Cerebellar cortex (tissue), 1 donor: Measurements from ENCODE around the gene LARGE1.

ENCODE experiments used
- DNase-seq: peaks from one replicate; pipeline ENCODE4 v3.0.0-alpha.2; 2015; ENCODE audit warnings: low spot score

Gene LARGE1

DNA sequence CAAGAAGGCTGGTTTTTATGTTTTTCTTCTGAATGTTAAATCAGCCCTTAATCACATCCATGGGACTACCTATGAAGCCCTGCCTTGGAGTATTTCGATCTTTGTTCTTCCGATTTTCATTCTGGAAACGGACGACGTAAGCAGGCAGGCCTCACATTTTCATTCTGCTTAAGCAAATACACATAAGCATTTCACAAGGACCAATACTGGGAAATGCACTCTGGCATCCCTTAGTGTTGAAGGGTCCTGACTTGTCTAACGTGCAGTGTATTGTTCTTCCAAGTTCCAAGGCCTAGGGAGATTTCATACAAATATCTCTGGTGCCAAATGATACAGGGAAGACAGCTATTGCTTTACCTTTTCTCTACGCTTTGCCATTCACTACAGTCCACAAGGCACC, 143.8 kb downstream of the LARGE1 start:
- DNase-seq, result no peak

DNA sequence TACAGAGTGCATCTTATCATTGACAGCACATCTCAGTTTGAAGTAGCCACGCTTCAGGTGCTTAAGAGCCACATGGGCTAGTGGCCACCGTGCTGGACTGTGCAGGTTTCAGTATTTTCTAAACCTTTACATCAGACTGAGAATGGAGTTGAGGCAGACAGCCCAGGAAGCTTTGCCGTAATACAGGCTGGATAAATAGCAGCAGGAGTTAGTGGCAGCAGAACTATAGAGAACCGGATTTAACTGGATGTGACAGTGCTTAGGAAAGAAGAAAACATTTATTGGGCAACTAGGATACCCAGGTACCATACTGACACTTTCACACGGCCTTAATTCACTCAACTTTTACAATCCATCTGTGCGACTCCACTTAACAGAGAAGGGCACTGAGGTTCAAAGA, 145.5 kb downstream of the LARGE1 start:
- no peak for DNase-seq

DNA sequence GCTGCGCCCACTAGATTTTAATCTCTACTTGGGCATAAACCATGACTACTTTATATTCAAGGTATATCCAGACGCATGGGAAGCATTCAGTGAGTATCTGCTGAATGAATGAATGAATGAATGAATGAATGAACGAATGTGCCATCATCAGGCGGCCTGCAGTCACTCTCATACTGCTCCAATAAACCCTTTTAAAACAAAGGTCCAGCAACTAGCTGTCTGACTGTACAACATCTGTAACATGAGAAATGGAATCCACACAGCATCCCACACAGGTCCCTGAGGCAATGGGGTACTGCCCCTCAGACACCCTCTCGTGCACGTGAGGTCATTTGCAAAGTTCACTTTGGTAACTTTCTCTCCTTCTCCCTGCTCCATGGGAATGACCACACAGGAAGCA, 147.5 kb downstream of the LARGE1 start:
- DNase-seq, result no peak

DNA sequence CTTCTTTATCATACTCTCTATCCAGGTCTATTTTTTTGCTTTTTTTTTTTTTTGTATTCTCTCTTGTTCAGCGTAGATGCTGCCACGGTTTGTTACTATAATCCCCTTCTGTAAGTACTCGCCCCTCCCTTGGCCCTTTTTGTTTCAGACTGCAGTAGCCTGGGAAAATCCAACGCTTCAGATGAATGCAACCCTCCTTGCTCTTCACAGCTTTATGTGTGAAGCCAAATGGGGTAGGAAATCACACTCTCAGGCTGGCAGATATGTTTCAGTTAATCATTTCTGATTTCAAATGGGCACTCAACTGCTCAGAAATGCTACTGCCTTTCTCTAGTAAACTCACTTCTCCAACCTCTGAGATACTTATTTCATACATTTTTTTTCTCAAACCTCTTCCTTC, 149.1 kb downstream of the LARGE1 start:
- DNase-seq, result no peak

DNA sequence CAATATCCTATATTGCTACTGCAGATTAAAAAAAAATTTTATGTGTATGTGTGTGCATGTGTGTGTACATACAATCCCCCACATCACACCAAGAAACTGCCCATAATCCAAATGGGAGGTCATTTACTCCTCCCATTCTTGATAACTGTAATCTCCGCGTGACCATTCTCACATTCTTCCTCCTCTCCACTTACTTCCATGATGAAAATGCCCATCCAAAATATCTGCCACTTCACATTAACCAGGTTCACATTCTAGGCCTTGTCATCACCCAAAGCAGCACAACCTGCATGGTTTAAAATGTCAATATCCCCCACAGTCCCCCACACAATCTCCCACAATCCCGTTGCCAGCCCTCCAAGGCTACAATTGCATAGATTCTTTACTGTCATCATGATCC, 149.6 kb downstream of the LARGE1 start:
- DNase-seq, result no peak

DNA sequence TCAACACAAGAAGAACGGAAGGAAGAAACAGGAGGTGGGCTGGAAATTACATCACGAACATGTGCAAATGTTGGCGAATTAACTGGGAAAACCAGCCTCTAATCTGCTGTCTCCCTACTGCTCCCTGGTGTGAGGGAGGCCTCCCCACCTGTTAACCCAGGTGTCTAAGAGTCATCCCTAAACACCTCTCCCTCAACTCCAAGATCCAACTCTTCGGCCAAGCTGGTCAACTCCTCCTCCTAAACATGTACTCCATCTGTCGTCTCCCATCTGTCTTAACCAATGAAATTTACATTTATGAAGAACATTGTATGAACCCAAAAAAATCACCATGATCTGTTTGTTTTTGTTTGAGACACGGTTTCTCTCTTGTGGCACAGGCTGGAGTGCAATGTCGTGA, 154.2 kb downstream of the LARGE1 start:
- DNase-seq, result peak; percentile 67

DNA sequence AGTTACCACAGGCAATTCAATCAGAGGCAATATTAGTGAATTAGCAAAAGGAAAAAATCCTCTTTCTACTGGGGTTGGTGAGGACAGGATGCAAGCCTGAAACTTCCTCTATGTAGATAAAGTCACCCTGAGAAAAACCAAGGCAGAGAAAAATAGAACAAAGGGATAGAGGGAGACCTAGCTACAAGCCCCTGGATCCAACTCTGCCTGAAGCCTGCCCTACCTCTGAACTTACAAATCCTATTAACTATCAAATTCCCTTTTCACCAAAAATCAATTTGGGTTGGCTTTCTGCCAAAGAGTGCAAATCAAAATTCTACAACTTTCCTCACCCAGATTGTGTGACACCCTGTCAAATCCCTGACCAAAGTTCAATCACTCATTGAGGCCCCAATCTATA, 161.3 kb downstream of the LARGE1 start:
- no peak for DNase-seq

DNA sequence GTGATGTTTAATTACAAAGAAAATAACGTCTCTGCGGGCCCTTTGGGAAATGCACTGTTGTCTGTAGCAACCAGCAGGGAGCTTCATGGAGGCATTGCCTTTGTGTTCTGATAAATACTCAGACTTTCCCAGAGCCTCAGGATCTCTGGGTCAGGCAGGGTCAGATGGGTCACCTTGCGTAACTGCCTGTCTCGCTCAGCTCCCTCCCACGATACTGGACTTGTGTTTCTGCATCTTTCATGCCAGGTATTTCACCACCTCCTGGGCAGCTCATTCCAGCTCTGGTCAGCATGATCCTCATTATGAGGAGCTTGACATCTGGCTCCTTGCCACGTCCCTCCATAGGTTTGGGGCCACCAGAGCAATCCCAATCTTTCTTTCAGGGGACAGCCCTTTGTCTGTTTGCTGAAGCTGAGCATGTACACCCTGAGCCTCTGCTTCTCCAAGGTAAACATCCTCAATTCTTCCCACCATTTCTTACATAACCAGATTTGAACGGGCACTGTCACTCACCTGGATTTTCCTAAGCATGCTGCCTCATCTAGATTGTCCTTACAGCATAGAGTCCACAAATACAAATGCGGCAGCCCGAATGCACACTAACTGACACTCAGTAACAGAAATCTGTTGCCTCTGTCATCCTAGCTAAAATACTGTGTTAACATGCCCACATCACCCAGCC, 162.3 kb downstream of the LARGE1 start:
- DNase-seq, result no peak

DNA sequence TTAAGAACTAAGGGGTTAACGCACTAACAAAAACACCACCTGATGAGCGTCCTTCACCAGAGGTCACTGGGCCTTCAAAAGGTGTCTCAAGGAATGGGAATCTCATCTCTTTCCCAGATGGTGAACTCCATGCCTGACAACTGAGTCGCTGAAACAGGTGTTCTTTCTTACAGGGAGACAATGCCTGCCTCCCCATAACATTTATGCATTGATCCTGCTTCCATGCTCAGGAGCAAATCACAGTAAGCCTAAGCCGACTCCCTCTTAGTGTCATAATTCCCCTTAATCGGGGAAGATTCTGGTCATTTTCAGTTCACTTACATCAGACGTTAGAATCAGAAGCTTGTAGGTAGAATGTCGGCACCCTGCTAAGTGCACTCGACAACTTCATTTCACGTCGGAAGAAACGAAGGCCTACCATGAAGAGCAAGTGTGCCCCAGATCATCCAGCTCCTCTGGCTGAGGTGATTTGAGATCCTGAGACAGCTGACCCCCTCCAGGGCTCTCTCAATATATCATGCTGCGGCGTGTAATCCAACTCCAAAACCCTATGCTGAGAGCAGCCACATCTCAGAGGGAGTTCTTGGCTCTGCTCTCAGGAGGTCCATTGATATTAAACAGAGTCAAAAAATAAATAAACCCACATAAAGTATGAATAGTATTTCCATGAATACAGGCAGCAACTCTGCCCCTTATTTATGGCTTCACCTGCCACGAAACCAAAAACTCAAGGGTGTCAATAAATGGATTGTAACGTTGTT, 163.1 kb downstream of the LARGE1 start:
- no peak for DNase-seq

DNA sequence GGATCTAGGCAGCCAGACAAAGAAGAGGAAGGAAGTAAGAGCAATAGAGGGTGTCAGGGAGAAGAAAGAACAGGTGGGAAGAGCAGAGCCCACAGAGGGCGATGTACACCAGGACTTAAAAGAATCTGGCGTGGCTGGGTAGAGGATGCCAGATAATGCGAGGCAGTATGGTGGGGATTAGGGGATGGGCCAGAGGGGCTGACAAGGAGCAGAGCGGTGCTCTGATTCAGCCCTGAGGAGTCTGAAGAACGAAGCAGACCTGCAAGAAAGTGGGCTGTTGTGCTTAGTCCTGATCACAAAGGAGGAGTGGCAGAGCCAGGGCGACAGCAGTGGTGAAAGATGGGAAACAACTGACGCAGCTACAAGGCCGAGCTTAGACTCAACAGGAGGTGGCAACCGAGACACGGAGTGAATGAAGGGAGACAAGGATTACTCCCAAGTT, 163.7 kb downstream of the LARGE1 start:
- no peak for DNase-seq

DNA sequence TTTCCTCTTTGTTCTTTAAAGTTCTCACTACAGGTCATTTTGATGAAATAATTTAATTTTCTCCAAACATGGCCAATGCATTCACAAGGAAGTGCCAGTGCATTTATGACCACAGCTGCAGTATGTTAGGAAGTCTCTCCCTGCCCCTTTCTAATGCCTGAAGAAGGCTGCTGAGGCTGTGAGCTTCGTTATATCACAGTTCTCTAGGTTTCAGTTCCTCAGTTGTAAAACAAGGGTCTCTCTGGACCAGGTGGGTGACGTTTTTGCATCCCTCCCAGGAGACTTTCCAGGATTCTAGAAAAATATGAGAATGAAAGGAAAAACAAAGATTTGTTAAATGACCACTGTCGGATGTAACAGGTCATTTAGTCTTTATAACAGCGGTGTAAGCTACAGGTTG, 171.6 kb downstream of the LARGE1 start:
- no peak for DNase-seq

DNA sequence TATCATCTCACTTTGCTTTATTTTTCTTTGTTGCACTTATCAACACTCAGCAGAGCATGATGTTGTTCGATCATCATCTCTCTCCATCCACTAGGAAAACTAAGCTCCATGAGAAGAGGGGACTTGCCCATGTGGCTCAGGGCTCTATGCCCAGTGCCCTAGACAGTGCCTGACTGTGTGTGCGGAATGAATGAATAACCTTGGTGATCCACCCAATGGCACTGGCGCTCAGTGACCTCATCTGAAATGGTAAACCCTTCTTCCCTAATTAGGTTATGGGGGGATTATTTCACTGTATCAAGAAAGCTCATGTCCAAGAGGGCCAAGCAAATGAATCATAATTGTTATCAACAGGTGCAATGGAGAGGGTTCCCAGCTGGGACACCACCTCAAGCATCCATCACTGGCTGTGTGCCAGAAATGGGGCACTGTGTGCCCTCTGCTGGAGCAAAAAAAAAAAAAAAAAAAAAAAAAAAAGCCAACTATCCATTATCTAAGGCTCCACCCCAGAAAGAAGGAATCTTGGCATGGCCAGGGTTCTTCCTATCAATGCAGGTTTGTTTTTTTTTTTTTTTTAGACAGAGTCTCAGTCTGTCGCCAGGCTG, 172.6 kb downstream of the LARGE1 start:
- DNase-seq, result no peak

DNA sequence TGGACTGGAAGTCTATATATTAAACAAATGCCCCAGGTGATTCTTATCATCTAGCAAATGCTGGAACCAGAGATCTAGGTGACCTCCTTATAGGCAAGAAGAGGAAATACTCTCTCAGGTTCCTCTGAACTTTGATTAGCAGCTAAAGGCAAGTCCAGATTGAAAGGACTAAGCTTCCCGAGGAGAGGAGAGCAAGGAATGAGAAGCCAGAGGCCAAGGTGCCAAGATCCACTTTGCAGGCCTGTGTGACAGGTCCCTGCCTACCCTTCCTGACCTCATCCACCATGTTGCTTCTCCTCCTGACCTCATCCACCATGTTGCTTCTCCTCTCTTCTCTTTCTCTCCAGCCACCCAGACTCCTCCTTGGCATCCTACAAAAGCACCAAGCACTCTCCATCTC, 173.2 kb downstream of the LARGE1 start:
- DNase-seq, result no peak

DNA sequence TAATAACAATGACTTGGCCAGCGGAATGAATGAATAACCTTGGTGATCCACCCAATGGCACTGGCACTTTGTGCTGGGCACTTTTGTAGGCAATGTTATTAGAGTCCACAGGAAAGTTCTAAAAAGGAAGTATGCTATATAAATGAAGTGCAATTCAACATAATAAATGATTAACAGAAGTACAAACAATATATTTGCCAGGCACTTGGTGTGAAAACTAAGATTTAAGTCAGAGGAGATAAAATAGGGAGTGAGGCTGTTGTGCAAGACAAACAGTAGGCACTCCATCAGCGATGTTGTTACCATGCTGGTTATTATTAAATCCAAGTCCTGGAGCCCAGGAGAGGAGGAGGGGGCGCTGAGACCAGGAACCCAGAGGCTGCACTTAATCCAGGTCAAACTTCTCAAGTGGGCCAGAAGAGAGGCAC, 173.8 kb downstream of the LARGE1 start:
- DNase-seq, result no peak

DNA sequence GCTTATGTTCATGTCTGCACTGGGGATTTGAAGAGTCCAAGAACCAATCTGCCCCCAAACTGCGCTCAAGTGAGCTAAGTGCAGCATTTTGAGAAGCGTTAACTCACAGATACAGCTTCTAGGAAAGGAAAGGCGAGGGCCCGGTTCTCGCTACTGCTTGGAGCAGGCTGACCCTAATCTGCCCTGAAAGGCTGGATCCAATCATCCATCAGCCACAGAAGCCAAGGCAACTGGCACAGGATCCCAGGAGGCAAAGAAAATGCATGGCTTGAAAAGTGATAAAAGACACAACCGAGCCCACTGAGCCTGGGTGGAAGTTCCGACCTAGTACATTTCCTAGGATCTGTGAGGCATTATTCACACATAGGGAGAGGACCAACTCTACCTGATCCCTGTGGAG, 174.8 kb downstream of the LARGE1 start:
- DNase-seq, result no peak

DNA sequence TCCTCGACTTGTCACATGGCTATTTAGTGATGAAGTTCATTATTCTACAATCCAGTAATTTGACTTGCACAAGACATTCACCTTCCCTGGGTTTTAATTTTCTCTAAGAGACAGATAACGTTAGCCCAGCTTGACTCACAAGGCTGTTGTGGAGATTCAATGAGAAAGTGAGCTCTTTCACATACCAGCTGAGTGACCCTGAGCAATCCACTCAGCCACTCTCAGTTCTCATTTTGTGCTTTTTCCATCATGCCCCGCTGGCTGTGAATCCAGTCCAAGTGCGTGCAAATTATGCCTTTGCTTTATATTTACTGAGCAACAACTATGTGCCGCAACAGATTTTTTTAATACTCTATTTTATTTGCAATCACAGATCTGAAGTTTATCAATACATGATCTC, 176.5 kb downstream of the LARGE1 start:
- no peak for DNase-seq

DNA sequence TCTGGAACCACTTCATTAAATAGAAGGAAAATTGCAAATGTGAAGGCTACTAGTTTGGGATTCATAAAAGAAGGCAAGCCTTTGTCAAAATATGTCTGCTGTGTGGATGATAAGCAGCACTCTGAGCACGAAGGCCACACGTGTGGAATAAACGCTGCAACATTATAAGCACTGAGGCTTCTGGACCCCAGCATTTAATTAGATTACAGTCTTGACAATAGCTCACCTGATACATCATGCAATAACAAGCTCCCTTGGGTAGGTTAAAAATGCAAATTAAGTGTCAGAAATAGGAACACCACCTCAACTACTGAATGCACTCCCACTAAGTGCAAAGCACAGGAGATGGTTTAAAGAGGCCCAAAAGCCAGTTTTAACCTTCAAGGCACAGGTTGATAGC, 179.3 kb downstream of the LARGE1 start:
- DNase-seq, result no peak

DNA sequence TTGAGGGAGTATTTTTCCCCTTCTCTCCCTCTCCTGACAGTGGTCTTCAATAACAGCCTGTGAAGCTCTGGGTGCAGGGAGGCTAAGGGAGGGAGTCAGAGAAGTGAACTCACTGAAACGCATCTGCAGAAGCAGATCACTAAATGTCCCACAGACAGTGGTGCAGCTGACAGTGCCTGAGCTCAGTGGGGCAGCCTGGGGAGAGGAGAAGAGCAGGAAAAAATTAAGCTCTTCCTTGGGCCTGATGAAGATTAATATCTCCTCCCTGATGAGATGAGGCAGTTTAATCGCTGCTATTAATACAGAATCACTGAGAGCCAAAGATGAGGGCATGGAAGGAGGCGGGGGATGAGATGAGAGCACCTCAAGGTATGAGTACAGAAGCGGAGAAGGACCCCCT, 180.8 kb downstream of the LARGE1 start:
- DNase-seq, result no peak

DNA sequence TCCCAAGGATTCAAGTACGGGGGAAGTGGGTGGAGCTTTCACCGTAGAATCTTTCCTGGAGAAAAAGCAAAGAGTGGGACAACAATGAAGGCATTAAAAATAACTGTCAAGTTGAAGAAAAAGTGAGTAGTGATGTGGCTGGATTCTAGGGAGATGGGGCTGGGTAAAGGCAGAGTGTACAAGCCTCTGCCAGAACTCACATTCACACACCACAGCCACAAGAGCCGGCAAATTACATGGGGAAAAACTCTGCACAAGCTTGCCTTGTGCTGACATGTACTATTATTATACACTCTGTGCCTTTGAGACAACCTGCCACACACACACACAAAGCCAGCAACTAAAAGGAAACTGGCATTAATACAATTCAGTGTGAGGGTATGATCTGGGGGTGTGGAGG, 182.6 kb downstream of the LARGE1 start:
- no peak for DNase-seq

DNA sequence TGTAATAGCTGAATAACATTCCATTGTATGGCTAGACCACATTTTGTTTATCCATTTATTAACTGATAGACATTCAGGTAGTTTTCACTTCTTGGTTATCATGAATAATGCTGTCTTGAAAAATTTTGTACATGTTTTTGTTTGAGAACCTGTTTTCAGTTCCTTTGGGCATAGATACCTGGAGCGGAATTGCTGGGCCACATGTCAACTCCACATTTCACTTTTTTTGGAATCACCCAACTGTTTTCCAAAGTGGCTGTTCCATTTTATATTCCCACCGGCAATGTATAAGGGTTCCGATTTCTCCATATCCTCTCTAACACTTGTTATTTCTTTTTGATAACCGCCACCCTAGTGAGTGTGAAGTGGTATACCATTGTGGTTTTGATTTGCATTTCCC, 184.3 kb downstream of the LARGE1 start:
- no peak for DNase-seq

DNA sequence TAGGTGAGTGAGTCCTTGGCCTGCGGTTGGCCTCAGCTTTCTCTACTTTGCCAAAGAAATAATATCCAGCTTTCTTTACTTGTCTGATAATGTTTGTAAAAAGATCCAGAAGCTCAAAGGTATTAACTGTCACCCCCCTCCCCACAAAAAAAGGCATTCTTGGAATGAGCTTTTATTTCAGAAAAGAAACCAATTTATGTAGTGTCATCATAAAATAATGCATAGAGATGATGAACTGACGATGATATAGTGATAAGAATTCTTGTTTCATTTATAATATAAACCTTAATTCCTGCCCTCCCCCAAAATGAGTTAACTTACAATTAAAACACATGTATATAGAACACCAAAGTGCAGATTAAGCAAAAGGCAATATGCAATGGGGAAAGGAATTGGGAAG, 191.4 kb downstream of the LARGE1 start:
- no peak for DNase-seq

DNA sequence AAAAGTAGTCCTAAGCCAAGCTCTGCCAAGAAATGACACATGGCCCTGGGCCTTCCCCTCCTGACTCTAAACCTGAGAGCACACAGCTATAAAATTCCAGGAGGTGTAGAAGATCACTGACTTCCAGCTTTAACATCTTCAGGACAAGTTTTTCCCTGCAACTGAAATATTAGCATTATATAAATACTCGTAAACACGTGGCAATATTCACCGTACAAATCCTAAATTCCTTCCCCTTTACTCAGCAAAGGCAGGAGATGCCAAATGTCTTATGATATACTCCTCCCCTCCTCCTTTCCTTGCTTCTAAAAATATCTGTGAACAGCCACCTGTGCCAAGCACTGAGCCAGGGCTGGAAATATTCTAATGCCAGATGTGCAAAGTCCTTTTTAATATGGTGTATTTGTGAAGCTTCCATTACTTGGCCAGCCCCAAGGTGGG, 194.0 kb downstream of the LARGE1 start:
- DNase-seq, result peak; percentile 18

DNA sequence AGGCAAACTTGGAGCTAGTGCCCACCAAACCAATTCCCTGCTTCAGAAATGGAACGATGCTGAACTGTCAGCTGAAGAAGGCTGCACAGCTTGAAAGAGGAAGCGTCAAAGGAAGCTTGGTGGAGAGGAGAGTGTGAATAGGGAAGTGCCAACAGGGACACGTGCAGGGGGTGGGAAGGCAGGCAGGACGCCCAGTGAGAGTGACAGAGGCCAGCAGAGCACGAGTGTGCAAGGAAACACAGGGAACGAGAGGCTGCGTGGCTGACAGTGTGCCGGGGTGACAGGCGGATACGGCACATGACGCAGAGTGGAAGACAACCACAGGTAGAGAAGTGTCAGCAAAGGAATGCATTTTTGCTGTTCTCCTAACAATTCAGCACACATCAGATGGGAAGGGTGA, 196.4 kb downstream of the LARGE1 start:
- DNase-seq, result no peak
